Measurements from ENCODE around the gene CNMD.

DNA sequence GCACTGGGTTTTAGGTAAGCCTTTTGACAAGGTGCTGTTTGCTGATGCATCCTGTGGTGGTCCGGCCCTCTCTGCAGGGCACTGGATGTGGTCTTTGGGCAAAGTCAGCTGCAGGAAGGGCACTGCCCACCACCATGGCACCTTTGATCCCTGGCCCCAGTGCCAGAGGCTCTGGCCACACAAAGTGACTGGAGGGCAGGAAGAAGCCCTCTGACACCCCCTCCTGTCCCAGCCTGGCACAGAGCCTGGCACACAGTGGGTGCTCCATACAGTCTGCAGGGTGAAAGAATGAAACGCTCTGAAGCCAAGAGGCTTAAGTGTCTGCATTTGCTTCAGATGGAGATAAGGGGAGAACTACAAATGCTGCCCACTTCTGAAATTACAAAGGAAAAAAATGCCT lies 47.6 kb upstream of the CNMD start:
- TF ChIP-seq CTCF (conservative IDR thresholded peaks at IDR 0.05) (no peak), ZFX (IDR thresholded peaks at IDR 0.05) (no peak)
